Gastroesophageal sphincter (tissue), 3 donors: ENCODE results near the gene TMEM63A.

Experiments
- EP300 ChIP-seq: sonication (generic); formaldehyde crosslinking; IDR thresholded peaks from one replicate; pipeline ENCODE4 v1.6.1; 2017; ENCODE audit warnings: antibody characterized with exemption, mild to moderate bottlenecking
- POLR2A ChIP-seq, 2 donors: fragments of 450-650 bp; IDR thresholded peaks; one replicate each; pipeline ENCODE4 v1.6.1; 2017; ENCODE audit warnings: antibody characterized with exemption in 2 of 2, mild to moderate bottlenecking in 2 of 2, moderate library complexity in 1 of 2
- POLR2AphosphoS5 ChIP-seq: sonication (generic); formaldehyde crosslinking; IDR thresholded peaks from one replicate; pipeline ENCODE4 v1.6.1; 2017; ENCODE audit warnings: antibody characterized with exemption
- TF ChIP-seq, protein P1 (sequence below), 4 experiments: fragments of 200-600 bp in 2 of 4; fragments of 450-650 bp in 2 of 4; sonication (generic) in 1 of 4; IDR thresholded peaks; one replicate each; pipeline ENCODE4 v1.5.1; 2017 to 2019; ENCODE audit warnings: antibody characterized with exemption in 4 of 4, mild to moderate bottlenecking in 2 of 4, moderate library complexity in 2 of 4

DNA sequence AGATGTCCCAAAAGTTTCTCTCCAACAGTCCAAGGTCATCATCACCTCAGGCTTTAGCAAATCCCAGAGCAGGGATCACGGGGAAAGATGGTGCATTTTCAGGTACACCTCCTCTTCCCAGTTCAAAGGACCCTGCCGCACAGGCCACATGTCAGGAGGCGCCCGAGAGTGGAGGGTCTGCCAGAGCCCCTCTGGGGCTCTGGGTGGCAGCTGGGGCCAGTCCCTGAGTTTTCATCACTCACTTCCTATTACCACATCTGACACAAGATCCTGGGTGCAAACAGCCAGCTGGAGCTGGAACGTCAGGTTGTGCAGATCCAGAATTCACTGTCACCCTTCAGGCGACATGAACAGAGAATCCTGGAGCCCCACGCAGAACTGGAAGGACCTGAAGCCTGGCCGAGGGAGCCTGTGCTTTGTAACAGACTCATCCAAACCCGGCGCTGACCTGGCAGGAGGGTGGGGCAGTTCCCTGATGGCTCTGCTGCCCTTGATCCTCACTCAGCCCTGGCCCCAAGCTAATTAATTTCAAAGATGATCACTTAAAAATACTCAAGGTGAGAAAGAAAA lies 8.8 kb downstream of the TMEM63A start:
- TF ChIP-seq EP300 = no peak
- TF ChIP-seq POLR2AphosphoS5 = no peak
- TF ChIP-seq, protein P1, sequence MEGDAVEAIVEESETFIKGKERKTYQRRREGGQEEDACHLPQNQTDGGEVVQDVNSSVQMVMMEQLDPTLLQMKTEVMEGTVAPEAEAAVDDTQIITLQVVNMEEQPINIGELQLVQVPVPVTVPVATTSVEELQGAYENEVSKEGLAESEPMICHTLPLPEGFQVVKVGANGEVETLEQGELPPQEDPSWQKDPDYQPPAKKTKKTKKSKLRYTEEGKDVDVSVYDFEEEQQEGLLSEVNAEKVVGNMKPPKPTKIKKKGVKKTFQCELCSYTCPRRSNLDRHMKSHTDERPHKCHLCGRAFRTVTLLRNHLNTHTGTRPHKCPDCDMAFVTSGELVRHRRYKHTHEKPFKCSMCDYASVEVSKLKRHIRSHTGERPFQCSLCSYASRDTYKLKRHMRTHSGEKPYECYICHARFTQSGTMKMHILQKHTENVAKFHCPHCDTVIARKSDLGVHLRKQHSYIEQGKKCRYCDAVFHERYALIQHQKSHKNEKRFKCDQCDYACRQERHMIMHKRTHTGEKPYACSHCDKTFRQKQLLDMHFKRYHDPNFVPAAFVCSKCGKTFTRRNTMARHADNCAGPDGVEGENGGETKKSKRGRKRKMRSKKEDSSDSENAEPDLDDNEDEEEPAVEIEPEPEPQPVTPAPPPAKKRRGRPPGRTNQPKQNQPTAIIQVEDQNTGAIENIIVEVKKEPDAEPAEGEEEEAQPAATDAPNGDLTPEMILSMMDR (IDR thresholded peaks at IDR 0.05) = no peak
- TF ChIP-seq POLR2A (IDR thresholded peaks at IDR 0.05) = no peak
